Measurements from ENCODE around the gene ARHGEF38.

Gene ARHGEF38

DNA sequence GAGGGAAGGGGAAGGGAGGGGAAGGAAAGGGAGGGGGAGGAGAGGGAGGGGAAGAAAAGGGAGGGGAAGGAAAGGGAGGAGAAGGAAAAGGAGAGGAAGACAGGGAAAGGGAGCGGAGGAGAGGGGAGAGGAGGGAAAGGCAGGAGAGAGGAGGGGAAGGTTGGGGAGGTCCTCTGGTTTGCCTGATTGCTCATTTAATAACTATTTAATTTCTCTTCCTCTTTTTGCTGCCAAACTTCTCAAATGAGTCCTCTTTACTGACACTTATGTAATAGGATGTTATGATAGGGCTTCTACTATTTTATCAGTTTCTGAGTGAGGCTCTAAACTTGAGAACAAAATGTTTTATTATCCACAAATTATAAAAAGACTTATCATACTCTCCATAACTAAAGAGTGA, 43.1 kb upstream of the ARHGEF38 start:
- DNase-seq (ENCODE audit: low spot score), result no peak
- H3K4me3 ChIP-seq (ENCODE audit: low read length in 2 of 2), result no peak overlapping the region
- H3K79me1 ChIP-seq (ENCODE audit: low read depth, low read length), result no peaks in the 10 kb centered on the region
- no peak overlapping the region for H2BK5ac ChIP-seq (ENCODE audit: low read length)
- no peak overlapping the region for H4K91ac ChIP-seq (ENCODE audit: low read depth, low read length, poor library complexity)
- H3K9ac ChIP-seq (ENCODE audit: low read depth, low read length, poor library complexity), result no peak overlapping the region
- H2BK120ac ChIP-seq (ENCODE audit: low read depth, low read length), result no peak overlapping the region
- H2AFZ ChIP-seq (ENCODE audit: low read length), result no peak overlapping the region
- H3K27ac ChIP-seq (replicated peaks; ENCODE audit: low read length), result no peak overlapping the region
- no CpG with 5 or more reads among the region's 1 CpG for WGBS, 2 donors (ENCODE audit: extremely low coverage in 2 of 2, insufficient read length in 2 of 2, insufficient replicate concordance in 1 of 2)
- no peak overlapping the region for H3K4ac ChIP-seq (ENCODE audit: low read length)
- H3K14ac ChIP-seq (ENCODE audit: low read length), result no peak overlapping the region
- H3K36me3 ChIP-seq (replicated peaks in 1 of 2; ENCODE audit: control insufficient read depth in 2 of 2, insufficient read depth in 2 of 2, low read length in 2 of 2), result no peaks in the 10 kb centered on the region
- no peak overlapping the region for H3K18ac ChIP-seq (ENCODE audit: low read length)
- H3K4me1 ChIP-seq (ENCODE audit: control insufficient read depth in 2 of 2, insufficient read depth in 1 of 2, low read depth in 1 of 2, low read length in 2 of 2), result no peaks in the 10 kb centered on the region
- no peak overlapping the region for H2BK12ac ChIP-seq (ENCODE audit: low read length)
- no peak overlapping the region for H3K23ac ChIP-seq (ENCODE audit: low read depth, low read length, poor library complexity)
- no peak overlapping the region for H4K8ac ChIP-seq (ENCODE audit: low read depth, low read length)
- peaks cover 0 to 4% (median 0%) of the 10 kb centered on the region in 3 experiments for H3K27me3 ChIP-seq (ENCODE audit: control insufficient read depth in 3 of 3, insufficient read depth in 3 of 3, low read depth in 1 of 3, low read length in 3 of 3)
- H3K9me3 ChIP-seq (replicated peaks in 1 of 2; ENCODE audit: control insufficient read depth in 2 of 2, insufficient read depth in 1 of 2, low read depth in 1 of 2, low read length in 2 of 2), result no peaks in the 10 kb centered on the region
- no peak overlapping the region for H2AK5ac ChIP-seq (ENCODE audit: low read depth, low read length)
- no peak overlapping the region for H2BK15ac ChIP-seq (ENCODE audit: low read length)
- no peak overlapping the region for H3K4me2 ChIP-seq (ENCODE audit: insufficient read depth, low read length, poor library complexity, severe bottlenecking)

GRCh38 chr4:105509714-105510113, 42.7 kb upstream of the ARHGEF38 start:
- WGBS, 2 donors (ENCODE audit: extremely low coverage in 2 of 2, insufficient read length in 2 of 2, insufficient replicate concordance in 1 of 2), result no CpG with 5 or more reads among the region's 1 CpG
- Histone ChIP-seq H4K91ac (ENCODE audit: low read depth, low read length, poor library complexity) (no peak overlapping the region), H3K79me1 (ENCODE audit: low read depth, low read length) (no peaks in the 10 kb centered on the region), H3K4me1 (ENCODE audit: control insufficient read depth in 2 of 2, insufficient read depth in 1 of 2, low read depth in 1 of 2, low read length in 2 of 2) (no peaks in the 10 kb centered on the region), H3K9me3 (replicated peaks in 1 of 2; ENCODE audit: control insufficient read depth in 2 of 2, insufficient read depth in 1 of 2, low read depth in 1 of 2, low read length in 2 of 2) (no peaks in the 10 kb centered on the region), H2BK5ac (ENCODE audit: low read length) (no peak overlapping the region), H3K14ac (ENCODE audit: low read length) (no peak overlapping the region), H4K8ac (ENCODE audit: low read depth, low read length) (no peak overlapping the region), H2AFZ (ENCODE audit: low read length) (no peak overlapping the region), H3K9ac (ENCODE audit: low read depth, low read length, poor library complexity) (no peak overlapping the region), H3K27me3 (ENCODE audit: control insufficient read depth in 3 of 3, insufficient read depth in 3 of 3, low read depth in 1 of 3, low read length in 3 of 3) (peaks cover 0 to 4% (median 0%) of the 10 kb centered on the region in 3 experiments), H3K4ac (ENCODE audit: low read length) (no peak overlapping the region), H2BK15ac (ENCODE audit: low read length) (no peak overlapping the region), H3K27ac (replicated peaks; ENCODE audit: low read length) (no peak overlapping the region), H3K4me3 (ENCODE audit: low read length in 2 of 2) (no peak overlapping the region), H2BK120ac (ENCODE audit: low read depth, low read length) (no peak overlapping the region), H3K36me3 (replicated peaks in 1 of 2; ENCODE audit: control insufficient read depth in 2 of 2, insufficient read depth in 2 of 2, low read length in 2 of 2) (no peaks in the 10 kb centered on the region), H2BK12ac (ENCODE audit: low read length) (no peak overlapping the region), H3K18ac (ENCODE audit: low read length) (no peak overlapping the region), H3K23ac (ENCODE audit: low read depth, low read length, poor library complexity) (no peak overlapping the region), H2AK5ac (ENCODE audit: low read depth, low read length) (no peak overlapping the region), H3K4me2 (ENCODE audit: insufficient read depth, low read length, poor library complexity, severe bottlenecking) (no peak overlapping the region)
- no peak for DNase-seq (ENCODE audit: low spot score)

DNA sequence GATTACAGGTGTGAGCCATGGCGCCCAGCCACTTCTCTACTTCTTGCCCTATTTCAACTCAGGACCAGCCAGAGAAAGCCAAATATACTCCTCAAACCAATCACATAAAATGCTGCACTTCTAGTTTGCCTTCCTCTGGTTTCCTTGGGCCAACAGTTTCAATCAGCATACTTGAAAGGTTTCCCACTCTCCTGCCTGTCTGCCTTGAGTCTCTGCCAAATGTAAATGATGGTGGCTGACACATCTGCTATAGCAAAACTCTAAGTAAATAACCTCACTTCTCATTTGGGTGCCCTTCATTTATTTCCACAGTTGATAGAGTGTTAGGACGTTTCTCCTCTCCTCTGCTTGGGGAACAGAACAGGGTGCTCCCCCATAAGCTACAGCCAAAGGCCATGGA, 42.2 kb upstream of the ARHGEF38 start:
- no peak overlapping the region for H4K8ac ChIP-seq (ENCODE audit: low read depth, low read length)
- no peak overlapping the region for H3K18ac ChIP-seq (ENCODE audit: low read length)
- H4K91ac ChIP-seq (ENCODE audit: low read depth, low read length, poor library complexity), result no peak overlapping the region
- no peak overlapping the region for H2BK15ac ChIP-seq (ENCODE audit: low read length)
- H3K4me1 ChIP-seq (ENCODE audit: control insufficient read depth in 2 of 2, insufficient read depth in 1 of 2, low read depth in 1 of 2, low read length in 2 of 2), result no peaks in the 10 kb centered on the region
- no peaks in the 10 kb centered on the region for H3K9me3 ChIP-seq (replicated peaks in 1 of 2; ENCODE audit: control insufficient read depth in 2 of 2, insufficient read depth in 1 of 2, low read depth in 1 of 2, low read length in 2 of 2)
- no peak overlapping the region for H3K27ac ChIP-seq (replicated peaks; ENCODE audit: low read length)
- H2AK5ac ChIP-seq (ENCODE audit: low read depth, low read length), result no peak overlapping the region
- no peaks in the 10 kb centered on the region for H3K79me1 ChIP-seq (ENCODE audit: low read depth, low read length)
- no peak overlapping the region for H3K9ac ChIP-seq (ENCODE audit: low read depth, low read length, poor library complexity)
- no peak overlapping the region for H3K14ac ChIP-seq (ENCODE audit: low read length)
- no peak overlapping the region for H2BK120ac ChIP-seq (ENCODE audit: low read depth, low read length)
- H3K36me3 ChIP-seq (replicated peaks in 1 of 2; ENCODE audit: control insufficient read depth in 2 of 2, insufficient read depth in 2 of 2, low read length in 2 of 2), result no peaks in the 10 kb centered on the region
- no peak overlapping the region for H3K4me3 ChIP-seq (ENCODE audit: low read length in 2 of 2)
- H2AFZ ChIP-seq (ENCODE audit: low read length), result no peak overlapping the region
- H2BK12ac ChIP-seq (ENCODE audit: low read length), result no peak overlapping the region
- no peak overlapping the region for H3K23ac ChIP-seq (ENCODE audit: low read depth, low read length, poor library complexity)
- no peak overlapping the region for H3K4me2 ChIP-seq (ENCODE audit: insufficient read depth, low read length, poor library complexity, severe bottlenecking)
- no peak for DNase-seq (ENCODE audit: low spot score)
- no peak overlapping the region for H2BK5ac ChIP-seq (ENCODE audit: low read length)
- no CpG with 5 or more reads among the region's 2 CpGs for WGBS, 2 donors (ENCODE audit: extremely low coverage in 2 of 2, insufficient read length in 2 of 2, insufficient replicate concordance in 1 of 2)
- H3K27me3 ChIP-seq (ENCODE audit: control insufficient read depth in 3 of 3, insufficient read depth in 3 of 3, low read depth in 1 of 3, low read length in 3 of 3), result peaks cover 0 to 4% (median 0%) of the 10 kb centered on the region in 3 experiments
- H3K4ac ChIP-seq (ENCODE audit: low read length), result no peak overlapping the region

- Histone ChIP-seq H3K36me3 (replicated peaks in 1 of 2; ENCODE audit: control insufficient read depth in 2 of 2, insufficient read depth in 2 of 2, low read length in 2 of 2) (no peaks in the 10 kb centered on the region), H3K4ac (ENCODE audit: low read length) (no peak overlapping the region), H3K27me3 (ENCODE audit: control insufficient read depth in 3 of 3, insufficient read depth in 3 of 3, low read depth in 1 of 3, low read length in 3 of 3) (no peaks in the 10 kb centered on the region), H3K18ac (ENCODE audit: low read length) (no peak overlapping the region), H4K91ac (ENCODE audit: low read depth, low read length, poor library complexity) (no peak overlapping the region), H2BK120ac (ENCODE audit: low read depth, low read length) (no peak overlapping the region), H3K4me2 (ENCODE audit: insufficient read depth, low read length, poor library complexity, severe bottlenecking) (no peak overlapping the region), H3K14ac (ENCODE audit: low read length) (no peak overlapping the region), H2BK15ac (ENCODE audit: low read length) (no peak overlapping the region), H3K9ac (ENCODE audit: low read depth, low read length, poor library complexity) (no peak overlapping the region), H3K4me1 (ENCODE audit: control insufficient read depth in 2 of 2, insufficient read depth in 1 of 2, low read depth in 1 of 2, low read length in 2 of 2) (no peaks in the 10 kb centered on the region), H4K8ac (ENCODE audit: low read depth, low read length) (no peak overlapping the region), H3K4me3 (ENCODE audit: low read length in 2 of 2) (no peak overlapping the region), H2AK5ac (ENCODE audit: low read depth, low read length) (no peak overlapping the region), H2BK12ac (ENCODE audit: low read length) (no peak overlapping the region), H3K23ac (ENCODE audit: low read depth, low read length, poor library complexity) (no peak overlapping the region), H2AFZ (ENCODE audit: low read length) (no peak overlapping the region), H3K79me1 (ENCODE audit: low read depth, low read length) (no peaks in the 10 kb centered on the region), H3K9me3 (replicated peaks in 1 of 2; ENCODE audit: control insufficient read depth in 2 of 2, insufficient read depth in 1 of 2, low read depth in 1 of 2, low read length in 2 of 2) (peaks cover 0 to 1% of the 10 kb centered on the region in 2 donors), H3K27ac (replicated peaks; ENCODE audit: low read length) (no peak overlapping the region), H2BK5ac (ENCODE audit: low read length) (no peak overlapping the region)
- WGBS, 2 donors (ENCODE audit: extremely low coverage in 2 of 2, insufficient read length in 2 of 2, insufficient replicate concordance in 1 of 2), result no CpG with 5 or more reads among the region's 3 CpGs
- peak; percentile 56 for DNase-seq (ENCODE audit: low spot score)
Observed at GRCh38 chr4:105520819-105521790, 31.3 kb upstream of the ARHGEF38 start.
